C1 segment of cervical spinal cord (tissue), 14 donors: ENCODE data around the gene EHMT1.
"Not testable (repeated sequence)": the region's sequence is repeated elsewhere in the genome, so short reads cannot be mapped to it uniquely, and the experiment has no call there.

Experiments
- DNase-seq, 14 donors: peaks; one replicate each; lab custom pipeline; 2025; lab: John Stamatoyannopoulos, UW

The EHMT1 gene

DNA sequence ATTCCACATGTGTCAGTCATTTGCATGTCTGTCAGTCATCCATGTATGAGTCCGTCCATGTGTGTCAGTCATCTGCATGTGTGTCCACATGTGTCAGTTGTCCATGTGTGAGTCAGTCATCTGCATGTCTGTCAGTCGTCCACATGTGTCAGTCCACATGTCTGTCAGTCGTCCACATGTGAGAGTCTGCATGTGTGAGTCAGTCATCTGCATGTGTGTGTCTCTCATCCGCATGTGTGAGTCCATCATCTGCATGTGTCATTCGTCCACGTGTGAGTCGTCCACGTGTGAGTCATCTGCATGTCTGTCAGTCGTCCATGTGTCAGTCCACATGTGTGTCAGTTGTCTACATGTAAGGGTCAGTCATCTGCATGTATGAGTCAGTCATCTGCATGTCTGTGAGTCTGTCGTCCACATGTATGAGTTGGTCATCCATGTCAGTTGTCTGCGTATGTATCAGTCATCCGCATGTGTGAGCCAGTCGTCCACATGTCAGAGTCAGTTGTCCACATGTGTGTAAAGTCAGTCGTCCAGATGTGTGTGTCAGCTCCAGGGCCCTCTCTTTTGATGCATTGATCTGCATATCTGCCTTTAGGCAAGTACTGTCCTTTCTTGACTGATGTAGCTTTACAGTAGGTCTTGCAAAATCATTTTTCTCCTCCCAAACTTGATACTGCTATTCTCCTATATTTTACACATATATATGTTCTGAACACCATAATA is 186.3 kb downstream of the EHMT1 start:
- no peak for DNase-seq

DNA sequence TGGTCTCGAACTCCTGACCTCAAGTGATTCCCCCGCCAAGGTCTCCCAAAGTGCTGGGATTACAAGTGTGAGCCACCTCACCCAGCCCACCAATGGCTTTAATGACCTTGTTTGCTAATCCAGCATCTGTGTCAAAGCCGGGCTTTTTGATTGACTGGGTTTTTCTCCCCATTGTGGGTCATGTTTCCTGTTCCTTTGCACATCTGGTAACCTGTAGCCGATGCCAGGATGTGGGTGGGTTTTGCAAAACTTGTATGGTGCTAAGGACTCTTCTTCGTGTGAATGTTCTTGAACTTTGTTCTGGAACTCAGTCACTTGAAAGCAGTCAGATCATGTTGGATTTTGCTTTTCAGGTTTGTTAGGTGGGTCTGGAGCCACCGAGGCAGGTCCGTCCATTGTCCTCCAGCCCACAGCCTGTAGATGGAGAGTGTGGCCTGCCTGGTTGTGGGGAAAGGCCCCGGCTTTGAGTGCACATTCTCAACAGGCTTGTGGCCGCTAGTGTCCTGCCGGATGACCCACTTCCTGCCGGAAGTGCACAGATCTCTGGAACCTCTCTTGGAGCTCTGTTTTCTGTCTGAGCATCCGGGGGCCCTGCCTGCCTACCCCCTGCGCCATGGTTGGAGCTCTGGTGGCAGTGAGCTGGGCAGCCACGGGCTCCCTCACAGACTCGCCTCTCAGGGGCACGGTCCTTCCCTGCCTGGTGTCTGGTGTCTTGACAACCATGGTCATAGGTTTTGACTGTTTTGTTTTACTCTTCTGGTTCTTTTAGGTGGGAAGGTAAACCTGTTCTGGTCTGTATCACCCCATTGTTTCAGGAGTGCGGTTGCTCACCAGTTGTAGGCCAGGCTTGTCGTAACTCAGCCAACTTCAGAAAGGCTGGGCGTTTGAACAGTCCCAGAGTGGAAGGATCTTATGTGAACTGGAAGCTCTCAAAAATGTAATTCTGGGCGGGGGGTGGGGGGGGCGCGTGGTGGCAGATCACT is 189.2 kb downstream of the EHMT1 start:
- no peak for DNase-seq

DNA sequence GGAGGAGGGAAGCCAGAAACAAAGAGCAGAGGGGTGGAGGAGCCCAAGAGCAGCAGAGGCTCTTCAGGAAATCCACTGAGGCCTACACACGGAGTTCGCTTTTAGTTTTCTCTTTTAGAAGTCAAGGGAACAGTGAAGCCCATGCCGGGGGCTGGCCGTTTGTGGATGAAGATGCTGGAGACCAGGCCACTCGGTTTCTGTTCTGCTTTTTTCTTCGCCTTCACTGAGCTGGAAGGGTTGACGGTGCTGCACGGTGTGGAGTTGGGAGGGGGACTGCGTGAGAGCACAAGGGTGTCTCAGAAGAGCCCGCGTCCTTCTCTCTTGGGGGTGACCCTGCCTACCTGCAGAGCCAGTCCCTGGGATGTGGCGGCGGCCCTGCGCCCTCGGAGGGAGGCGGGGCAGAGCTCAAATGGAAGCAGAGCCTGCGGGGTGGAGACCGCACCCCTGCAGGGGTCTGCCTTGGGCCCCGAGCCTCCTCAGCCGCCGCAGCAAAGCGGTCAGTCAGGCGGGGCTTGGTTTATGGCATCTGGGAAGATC is 190.3 kb downstream of the EHMT1 start:
- no peak for DNase-seq

DNA sequence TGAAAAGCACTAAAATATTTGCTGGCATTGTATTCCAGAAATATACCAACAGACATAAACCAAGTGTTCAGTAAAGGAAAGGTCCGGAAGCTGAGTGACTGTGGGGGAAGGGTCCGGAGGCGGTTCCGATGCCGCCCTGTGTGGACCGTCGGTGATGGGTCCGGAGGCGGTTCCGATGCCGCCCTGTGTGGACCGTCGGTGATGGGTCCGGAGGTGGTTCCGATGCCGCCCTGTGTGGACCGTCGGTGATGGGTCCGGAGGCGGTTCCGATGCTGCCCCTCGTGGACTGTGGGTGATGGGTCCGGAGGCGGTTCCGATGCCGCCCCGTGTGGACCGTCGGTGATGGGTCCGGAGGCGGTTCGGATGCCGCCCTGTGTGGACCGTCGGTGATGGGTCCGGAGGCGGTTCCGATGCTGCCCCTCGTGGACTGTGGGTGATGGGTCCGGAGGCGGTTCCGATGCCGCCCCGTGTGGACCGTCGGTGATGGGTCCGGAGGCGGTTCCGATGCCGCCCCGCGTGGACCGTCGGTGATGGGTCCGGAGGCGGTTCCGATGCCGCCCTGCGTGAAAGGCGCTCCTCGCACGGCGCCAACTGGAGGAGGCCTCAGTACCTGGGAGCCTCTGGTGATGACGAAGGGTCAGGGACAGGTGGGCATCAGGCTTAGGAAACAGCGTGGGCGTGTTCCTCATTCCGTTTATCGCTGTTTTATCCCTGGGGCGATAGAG is 191.1 kb downstream of the EHMT1 start:
- not testable (repeated sequence) for DNase-seq

DNA sequence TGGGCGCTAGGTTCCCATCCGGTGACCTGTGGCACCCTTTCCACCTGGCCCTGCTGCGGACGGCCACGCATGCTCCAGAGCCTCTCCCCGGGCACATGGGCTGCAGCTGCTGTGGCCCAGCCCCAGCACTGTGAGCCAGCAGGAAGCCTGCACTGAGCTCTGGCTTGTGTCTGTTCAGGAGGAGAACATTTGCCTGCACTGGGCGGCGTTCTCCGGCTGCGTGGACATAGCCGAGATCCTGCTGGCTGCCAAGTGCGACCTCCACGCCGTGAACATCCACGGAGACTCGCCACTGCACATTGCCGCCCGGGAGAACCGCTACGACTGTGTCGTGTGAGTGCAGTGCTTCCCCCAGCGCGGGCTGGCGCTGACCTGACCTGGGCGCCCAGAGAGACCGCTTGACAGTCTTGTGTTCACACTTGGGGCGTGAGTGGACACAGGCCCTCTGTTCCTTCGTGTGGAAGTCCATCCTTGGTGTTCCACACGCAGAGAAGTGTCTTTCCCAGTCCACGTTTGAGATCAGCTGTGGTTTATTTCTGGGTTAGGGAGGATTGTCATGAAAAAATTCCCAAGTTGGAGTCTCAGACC is 192.6 kb downstream of the EHMT1 start:
- no peak for DNase-seq

DNA sequence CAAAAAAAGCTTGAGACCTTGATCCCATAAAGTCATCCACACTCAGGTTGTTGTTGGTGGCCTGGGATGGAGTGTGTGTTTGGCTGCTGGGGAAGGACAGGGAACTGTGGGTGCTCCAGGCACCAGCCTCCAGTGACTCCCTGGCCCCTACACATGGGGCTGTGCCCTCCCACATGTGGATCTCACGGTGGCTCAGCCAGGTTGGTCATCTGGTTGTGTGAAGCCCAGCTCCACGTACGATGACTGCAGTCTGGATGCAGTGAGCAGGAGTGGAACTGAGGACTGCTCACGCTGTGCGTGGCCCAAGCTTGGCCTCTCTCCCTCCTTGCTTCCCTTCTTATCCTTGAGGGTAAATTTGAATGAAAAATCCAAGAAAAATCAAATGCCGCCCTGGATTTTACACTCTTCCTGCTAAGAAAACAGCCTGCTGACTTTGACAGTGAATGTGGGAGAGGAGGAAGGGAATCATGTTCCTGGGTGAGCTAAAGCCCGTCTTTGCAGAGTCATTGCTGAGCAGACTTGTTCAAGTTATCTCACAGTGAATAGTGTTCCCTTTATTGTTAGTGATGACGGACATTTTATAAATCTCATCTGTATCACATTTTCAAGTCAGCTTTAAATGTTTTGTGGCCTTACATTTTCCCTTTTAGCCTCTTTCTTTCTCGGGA is 193.7 kb downstream of the EHMT1 start:
- DNase-seq = no peak

DNA sequence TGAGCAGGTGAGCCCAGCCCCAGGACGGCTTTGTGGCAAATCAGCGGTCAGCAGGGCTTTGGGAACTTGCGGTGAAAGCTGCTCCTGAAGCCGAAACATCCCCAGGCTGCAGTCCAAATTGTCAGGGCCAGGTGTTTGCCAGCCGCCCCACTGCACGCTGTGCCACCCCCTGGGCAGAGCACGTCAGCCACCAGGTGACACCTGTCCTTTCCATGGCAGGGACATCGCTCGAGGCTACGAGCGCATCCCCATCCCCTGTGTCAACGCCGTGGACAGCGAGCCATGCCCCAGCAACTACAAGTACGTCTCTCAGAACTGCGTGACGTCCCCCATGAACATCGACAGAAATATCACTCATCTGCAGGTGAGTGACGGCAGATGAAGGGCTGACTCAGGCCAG is 194.4 kb downstream of the EHMT1 start:
- DNase-seq = no peak

DNA sequence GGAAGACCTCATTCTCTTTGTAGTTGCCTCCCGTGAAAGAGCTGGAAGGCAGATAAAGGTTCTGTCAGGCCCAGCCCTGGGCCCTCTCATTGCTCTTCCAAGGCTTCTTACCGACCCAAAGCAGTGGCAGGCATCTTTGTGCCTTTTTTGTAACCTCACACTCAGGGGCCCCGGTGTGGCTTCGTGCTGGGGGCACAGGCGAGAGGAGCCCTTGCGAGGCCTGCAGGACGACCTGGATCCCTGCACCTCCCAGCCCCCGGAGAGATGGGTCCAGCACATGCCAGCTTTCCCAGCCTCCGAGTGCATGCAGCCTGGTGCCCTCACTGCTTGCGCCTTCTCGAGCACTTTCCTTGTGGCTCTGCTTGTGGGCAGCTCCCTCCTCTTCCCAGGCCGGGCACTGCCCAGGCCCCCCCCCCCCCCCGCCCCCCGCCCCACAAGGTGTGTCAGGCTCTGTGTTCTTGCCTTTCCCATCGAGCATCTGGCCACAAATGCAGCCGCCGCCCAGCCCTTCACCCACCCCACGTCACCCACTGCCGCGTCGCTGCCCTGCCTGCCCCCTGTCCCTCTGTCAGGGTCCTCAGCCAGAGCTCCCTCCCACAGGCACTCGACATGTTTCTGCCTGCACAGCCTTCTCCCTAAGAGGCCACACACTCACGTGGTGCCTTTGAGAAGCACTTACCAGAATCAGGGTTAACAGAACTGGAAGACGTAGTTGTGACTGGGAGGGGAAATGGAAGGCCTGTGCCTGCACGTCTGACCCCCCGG is 195.0 kb downstream of the EHMT1 start:
- DNase-seq = no peak

DNA sequence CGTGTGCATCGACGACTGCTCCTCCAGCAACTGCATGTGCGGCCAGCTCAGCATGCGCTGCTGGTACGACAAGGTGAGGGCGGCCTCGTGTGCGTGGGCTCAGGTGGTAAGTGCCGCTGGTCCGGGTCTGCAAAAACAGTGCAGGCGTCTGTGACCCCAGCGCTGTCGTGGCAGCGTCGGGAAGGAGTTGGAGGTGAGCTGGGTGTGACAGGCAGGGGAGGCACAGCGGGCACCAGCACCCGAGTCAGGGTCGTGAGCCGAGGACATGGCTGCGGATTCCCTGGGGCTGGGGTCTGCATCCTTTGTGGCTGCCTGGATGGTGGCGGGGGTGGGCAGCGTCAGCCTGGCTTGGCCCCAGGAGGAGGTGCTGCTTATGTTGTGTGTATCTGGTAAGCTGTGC is 195.6 kb downstream of the EHMT1 start:
- DNase-seq = no peak

DNA sequence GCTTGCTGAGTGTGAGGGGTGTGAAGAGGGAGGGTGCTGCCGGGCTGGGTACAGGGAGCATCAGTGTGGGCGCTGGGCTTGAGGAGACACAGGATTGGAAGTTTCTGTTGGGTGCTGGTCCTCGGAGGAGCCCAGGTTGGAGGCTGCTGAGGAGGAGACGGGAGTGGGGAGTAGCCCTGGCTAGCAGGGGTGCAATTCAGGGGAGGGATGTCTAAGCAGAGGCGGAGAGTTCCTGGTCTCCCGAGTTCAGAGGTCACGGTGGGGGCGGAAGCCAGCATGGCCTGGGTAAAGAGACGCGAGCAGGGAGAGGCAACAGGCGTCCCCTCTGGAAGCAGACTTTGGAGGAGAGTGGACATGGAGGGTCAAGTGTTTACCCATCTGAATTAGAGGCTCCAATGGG is 196.0 kb downstream of the EHMT1 start:
- DNase-seq = no peak

DNA sequence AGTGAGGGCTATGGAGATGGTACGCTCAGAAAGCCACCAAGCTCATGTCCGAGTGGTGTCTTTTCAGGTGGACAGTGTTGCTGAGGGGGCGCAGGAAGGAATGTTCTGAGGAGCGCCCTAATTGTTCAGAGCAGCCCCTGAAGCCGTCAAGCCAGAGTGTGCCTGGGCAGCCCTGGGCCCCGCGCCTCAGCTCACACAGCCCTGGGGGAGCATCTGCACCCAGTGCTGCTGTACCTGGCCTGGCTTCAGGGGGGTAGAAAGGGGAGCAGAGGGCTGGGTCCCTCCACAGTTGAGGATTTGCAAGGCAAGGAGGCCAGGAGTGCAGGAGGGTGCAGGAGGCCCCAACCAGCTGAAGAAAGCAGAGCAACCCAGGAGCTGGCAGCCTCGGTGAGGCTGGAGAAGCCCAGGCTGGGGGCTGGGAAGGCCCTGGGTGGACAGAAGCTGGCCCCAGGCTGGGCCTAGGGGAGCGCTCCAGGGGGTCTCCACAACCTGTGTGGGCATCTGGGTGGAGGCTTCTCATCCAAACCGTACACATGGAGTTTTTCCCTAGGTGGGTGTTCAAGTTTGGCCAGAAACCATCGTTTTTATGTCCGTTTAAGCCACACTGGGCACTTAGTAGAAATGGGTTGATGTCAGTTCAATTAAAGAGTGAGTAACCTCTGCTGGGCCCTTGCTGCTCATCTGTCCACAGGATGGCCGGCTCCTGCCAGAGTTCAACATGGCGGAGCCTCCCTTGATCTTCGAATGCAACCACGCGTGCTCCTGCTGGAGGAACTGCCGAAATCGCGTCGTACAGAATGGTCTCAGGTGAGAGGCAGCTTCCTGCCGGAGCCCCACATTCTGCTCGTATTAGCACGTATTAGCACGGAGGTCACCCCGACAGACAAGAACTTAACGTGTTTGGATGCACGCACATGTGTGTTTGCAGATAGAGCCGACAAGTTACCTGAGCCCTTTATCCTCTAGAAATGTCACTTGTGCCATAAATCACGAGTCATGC is 196.8 kb downstream of the EHMT1 start:
- DNase-seq = no peak

DNA sequence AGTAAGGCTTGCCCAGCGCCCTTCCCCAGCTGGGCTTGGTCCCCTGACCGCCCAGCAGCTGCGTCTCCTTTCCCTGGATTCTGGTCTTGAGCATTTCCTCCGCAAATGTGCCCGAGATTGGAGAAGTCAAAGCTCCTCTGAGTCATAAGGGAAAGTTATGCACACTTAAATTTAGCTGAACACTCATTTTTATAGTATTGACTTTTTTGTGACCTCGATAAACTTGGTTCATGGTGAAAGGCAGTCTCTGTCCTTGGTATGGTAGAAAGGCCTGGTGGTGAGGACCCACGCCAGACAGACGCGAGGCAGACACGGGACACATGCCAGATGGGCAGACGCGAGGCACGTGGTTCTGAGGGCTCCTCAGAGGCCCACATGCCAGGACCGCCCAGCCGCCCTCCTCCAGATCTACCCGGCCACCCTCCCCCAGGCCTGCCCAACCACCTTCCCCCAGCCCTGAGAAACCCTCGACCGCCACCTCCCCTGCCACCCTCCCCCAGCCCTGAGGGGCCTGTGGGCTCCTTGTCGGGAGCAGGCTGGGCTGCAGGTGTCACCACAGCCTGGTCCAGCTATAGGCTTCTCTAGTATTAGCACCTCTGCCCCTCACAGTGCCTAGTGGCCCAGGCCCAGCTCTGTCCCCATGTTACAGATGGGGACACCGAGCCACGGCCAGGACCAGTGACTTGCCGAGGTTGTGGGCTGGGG is 197.9 kb downstream of the EHMT1 start:
- DNase-seq = no peak

DNA sequence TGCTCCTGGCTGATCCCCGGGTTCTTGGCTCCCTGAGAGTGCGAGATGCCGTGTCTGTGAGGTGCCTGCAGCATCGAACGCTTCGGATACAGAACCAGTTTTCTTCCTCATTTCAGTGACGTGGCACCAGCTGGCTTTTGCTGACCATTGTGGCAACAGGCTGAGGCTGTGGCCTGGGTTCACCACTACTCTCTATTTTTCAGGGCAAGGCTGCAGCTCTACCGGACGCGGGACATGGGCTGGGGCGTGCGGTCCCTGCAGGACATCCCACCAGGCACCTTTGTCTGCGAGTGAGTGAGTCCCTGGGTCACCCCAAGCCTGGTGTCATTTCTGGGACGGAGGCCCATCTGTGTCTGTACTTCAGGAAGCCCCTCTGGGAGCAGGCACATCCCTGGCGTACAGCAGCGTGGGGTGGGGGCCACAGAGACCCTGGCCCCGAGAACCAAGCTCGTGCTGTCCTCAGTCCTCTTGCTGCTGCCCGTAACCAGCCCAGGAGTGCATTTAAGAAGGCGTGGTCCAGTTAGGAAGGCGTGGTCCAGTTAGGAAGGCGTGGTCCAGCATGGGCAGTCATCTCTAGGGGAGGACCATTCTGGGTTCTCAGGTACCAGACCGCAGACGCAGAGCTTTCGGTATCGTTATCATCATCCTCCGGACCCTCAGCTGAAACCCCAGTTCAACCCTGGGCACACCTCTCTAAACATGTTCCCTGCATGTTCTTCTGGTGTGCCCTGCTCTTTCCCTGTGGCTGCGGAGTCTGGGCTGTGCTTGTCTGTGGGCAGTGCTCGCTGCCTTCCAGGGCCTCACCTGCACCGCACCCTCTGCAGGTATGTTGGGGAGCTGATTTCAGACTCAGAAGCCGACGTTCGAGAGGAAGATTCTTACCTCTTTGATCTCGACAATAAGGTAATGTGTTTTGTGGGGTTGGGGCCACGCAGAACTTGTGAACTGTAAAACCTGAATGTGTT is 198.7 kb downstream of the EHMT1 start:
- DNase-seq = no peak

DNA sequence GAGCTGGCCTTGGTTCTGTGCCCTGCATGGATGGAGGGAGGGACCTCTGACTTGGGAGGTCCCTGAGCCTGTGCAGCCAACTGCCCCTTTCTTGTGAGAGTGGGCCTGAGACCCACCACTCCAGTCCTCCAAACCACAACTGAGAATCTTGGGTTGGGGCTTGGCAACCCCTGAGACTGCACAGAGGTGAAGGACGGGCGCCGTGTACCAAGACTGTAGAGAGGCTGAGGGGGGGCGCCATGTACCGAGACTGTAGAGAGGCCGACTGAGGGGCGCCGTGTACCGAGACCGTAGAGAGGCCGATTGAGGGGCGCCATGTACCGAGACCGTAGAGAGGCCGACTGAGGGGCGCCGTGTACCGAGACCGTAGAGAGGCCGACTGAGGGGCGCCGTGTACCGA is 199.5 kb downstream of the EHMT1 start:
- no peak for DNase-seq

DNA sequence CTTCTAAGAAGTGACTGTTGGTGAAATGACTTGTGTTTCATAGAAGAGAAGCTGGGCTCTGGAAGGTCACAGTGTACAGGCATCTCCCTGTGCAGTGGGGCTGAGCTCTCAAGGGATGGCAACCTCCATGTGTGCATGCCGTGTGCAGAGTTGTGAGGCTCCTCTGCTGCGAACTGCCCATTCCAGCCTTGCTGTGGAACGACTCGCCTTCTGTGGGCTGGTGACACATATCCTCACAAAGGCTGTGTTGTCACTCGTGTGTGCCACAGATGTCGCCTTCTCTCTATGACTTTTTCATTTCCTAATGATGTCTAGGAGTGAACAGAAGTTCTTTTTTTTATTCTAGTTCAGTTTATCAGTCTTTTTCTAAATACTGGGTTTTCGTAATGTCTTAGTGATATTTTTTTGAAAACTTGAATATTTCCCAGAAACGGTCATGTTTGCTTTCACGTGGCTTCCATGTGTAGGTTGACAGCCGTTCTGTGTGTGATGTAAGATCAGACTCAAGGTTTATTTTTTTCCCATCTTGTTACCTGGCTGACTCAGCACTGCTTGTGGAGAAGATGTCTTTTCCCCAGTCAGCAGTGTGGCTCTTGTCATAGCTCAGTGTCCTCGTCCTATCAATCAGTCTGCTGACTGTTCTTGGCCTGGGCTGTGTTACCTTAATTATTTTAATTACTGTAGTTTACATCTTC is 201.5 kb downstream of the EHMT1 start:
- DNase-seq = peak in 2 of 14 donors; percentile 20 to 43

DNA sequence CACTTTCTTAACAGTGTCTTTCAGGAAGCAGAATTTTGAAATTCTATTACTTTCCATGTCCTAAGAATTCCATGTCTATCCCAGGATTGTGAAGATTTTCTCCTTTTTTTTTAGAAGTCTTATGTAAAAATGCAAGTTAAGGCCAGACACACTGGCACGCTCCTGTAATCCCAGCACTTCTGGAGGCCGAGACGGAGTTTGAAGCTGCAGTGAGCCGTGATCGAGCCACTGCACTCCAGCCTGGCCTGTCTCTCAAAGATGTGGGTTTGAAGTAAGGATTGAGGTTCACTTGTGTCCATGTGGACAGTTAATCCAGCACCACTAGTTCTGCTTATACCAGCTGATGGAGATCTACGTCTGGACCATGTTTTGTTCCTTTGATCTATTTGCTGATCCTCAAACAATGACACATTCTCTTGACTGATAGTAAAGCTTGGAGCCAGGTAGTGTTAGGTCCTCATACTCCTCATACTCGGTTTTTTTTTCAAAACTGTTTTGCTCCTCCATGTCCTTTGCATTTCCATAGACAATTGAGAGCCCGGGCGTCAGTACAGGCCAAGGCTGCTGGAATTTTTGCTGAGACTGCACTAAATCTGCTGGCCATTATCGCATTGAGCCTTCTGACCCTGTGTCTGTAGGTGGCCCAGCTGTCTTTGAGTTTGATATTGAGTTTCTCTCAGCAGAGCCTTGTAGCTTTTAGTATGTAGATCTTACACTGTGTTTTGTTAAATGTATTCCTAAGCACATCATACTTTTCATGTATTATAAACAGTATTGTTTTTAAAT is 205.4 kb downstream of the EHMT1 start:
- DNase-seq = no peak
